HepG2 (cell line): Measurements from ENCODE around the gene RRAD. TPM values are rescaled to one million over a fixed set of nuclear protein-coding genes. Genes with fewer than 3 reads are reported as not detected.

Experiments
- CAMTA2 ChIP-seq: sonication (generic); formaldehyde crosslinking; IDR thresholded peaks from 2 replicates; pipeline ENCODE4 v1.4.0; 2020; ENCODE audit warnings: mild to moderate bottlenecking, missing genetic modification reagents, borderline replicate concordance
- CREB3 ChIP-seq: sonication (generic); formaldehyde crosslinking; IDR thresholded peaks from 2 replicates; pipeline ENCODE4 v1.5.0; 2020; ENCODE audit warnings: missing genetic modification reagents
- JARID2 ChIP-seq: sonication (generic); formaldehyde crosslinking; IDR thresholded peaks from 2 replicates; pipeline ENCODE4 v1.8.1; 2023; ENCODE audit warnings: missing genetic modification reagents, inconsistent platforms; ENCODE audit not compliant: insufficient replicate concordance
- MTA1 ChIP-seq: sonication (generic); formaldehyde crosslinking; IDR thresholded peaks from 2 replicates; pipeline ENCODE4 v1.4.0; 2020; ENCODE audit warnings: missing genetic modification reagents, mild to moderate bottlenecking, borderline replicate concordance
- MTERF4 ChIP-seq: sonication (generic); formaldehyde crosslinking; IDR thresholded peaks from 2 replicates; pipeline ENCODE4 v1.8.0; 2023; ENCODE audit warnings: mild to moderate bottlenecking, missing genetic modification reagents
- NFATC3 ChIP-seq: sonication (generic); formaldehyde crosslinking; IDR thresholded peaks from 2 replicates; pipeline ENCODE4 v1.5.1; 2020; ENCODE audit warnings: mild to moderate bottlenecking, missing genetic modification reagents
- NR2F1 ChIP-seq, 2 experiments: fragments of 450-650 bp in 1 of 2; formaldehyde crosslinking in 1 of 2; IDR thresholded peaks; 2 replicates each; pipeline versions ENCODE4 v1.5.0 to v1.6.1; 2016 to 2020; ENCODE audit warnings: mild to moderate bottlenecking in 1 of 2, missing compliant biosample characterization in 1 of 2, missing genetic modification reagents in 1 of 2, moderate library complexity in 1 of 2
- RFX3 ChIP-seq: IDR thresholded peaks from 2 replicates; pipeline ENCODE4 v1.6.1; 2016; ENCODE audit warnings: missing biosample characterization, missing genetic modification reagents
- SRSF4 ChIP-seq: fragments of 200-400 bp; formaldehyde crosslinking; IDR thresholded peaks from one replicate; pipeline ENCODE4 v1.6.1; 2018; ENCODE audit warnings: mild to moderate bottlenecking, low read depth, low read length, moderate library complexity; ENCODE audit not compliant: poor library complexity, severe bottlenecking
- TCF7 ChIP-seq: sonication (generic); IDR thresholded peaks from 2 replicates; pipeline ENCODE4 v1.6.1; 2016; ENCODE audit warnings: antibody characterized with exemption, low read depth
- TFE3 ChIP-seq: IDR thresholded peaks from 2 replicates; pipeline ENCODE4 v1.6.1; 2016
- ZBTB37 ChIP-seq: sonication (generic); formaldehyde crosslinking; IDR thresholded peaks from 2 replicates; pipeline ENCODE4 v1.4.0; 2020; ENCODE audit warnings: mild to moderate bottlenecking, missing genetic modification reagents
- ZFP37 ChIP-seq: sonication (generic); formaldehyde crosslinking; IDR thresholded peaks from 2 replicates; pipeline ENCODE4 v1.4.0; 2020; ENCODE audit warnings: missing genetic modification reagents, borderline replicate concordance
- ZNF180 ChIP-seq: sonication (generic); formaldehyde crosslinking; IDR thresholded peaks from 2 replicates; pipeline ENCODE4 v1.4.0; 2020; ENCODE audit warnings: low read depth, missing genetic modification reagents, borderline replicate concordance
- ZNF616 ChIP-seq: sonication (generic); formaldehyde crosslinking; IDR thresholded peaks from 2 replicates; pipeline ENCODE4 v1.5.0; 2020; ENCODE audit warnings: low read depth, mild to moderate bottlenecking, missing genetic modification reagents
- ZNF790 ChIP-seq: sonication (generic); formaldehyde crosslinking; IDR thresholded peaks from 2 replicates; pipeline ENCODE4 v1.8.0; 2022; ENCODE audit warnings: missing genetic modification reagents, mild to moderate bottlenecking, borderline replicate concordance
- polyA plus RNA-seq, 8 experiments: library from polyadenylated mRNA; depleted of rRNA in 3 of 8; stranded (reverse) in 7 of 8; unstranded in 1 of 8; fragments of >200 nt; fragmentation: Illumina TruSeq in 4 of 8; extraction: Trizol in 4 of 8; gene quantifications; 2 replicates each; pipeline versions ENCODE4 v1.2.1 to v1.2.3, GENCODE V29; 2011 to 2016; ENCODE audit warnings: low read depth in 4 of 8, missing spikeins in 1 of 8, mixed read lengths in 1 of 8; ENCODE audit not compliant: insufficient read depth in 1 of 8
- total RNA-seq, 5 experiments: library from RNA; depleted of rRNA; stranded (reverse); fragments of >200 nt; fragmentation: Illumina TruSeq; extraction: Trizol; gene quantifications; 2 replicates each; pipeline ENCODE4 v1.2.3, GENCODE V29; 2016; ENCODE audit warnings: low read depth in 1 of 5
- TF ChIP-seq, protein P1 (sequence below): sonication (generic); formaldehyde crosslinking; IDR thresholded peaks from 2 replicates; pipeline ENCODE4 v1.8.0; 2022; ENCODE audit warnings: low read depth, missing genetic modification reagents
- TF ChIP-seq, protein P2 (sequence below), 2 experiments: sonication (generic) in 1 of 2; formaldehyde crosslinking in 1 of 2; IDR thresholded peaks; 2 replicates each; pipeline versions ENCODE4 v1.4.0 to v1.6.1; 2016 to 2020; ENCODE audit warnings: borderline replicate concordance in 1 of 2, low read depth in 1 of 2, mild to moderate bottlenecking in 1 of 2, missing genetic modification reagents in 1 of 2

RRAD gene
- total and polyA plus RNA-seq, 2 of the 13 experiments (the other 11 are each of a cell fraction or from before 2014, with no cell fraction given) = 0.80 to 1.1 TPM

DNA sequence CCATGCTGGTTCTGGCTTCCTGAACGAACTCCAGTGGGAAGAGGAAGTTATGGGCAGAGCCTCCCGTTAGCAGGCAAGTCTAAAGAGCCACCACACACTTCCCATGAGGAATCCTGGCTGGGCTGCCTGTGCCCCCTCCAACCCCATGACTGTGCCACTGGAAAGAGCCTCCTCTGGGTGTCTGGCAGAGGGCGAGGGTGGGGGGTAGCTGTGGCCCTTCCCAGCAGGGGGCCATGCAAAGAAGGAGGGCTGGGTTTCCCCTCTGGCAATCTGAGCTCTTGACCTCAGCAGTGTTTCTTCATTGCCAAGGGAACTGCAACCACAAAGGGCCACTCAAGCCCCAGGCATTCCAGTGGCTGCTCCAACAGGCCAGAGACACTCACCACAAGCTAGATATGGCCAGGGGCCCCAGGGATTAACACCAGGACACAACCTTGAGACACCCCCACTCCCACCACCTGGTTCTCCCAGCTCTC, 1.7 kb upstream of the RRAD start (continued):
- TF ChIP-seq MTERF4 (CRISPR knock-in tag) (no peak), TCF7 (no peak), MTA1 (CRISPR knock-in tag) (no peak), NFATC3 (no peak), NR2F1 (CRISPR knock-in tag; IDR thresholded peaks at IDR 0.05) (0 out of 4 replicates have a peak, but pooled peaks of 1 of the 2 experiments have one; percentile 46), RFX3 (CRISPR knock-in tag) (peak; percentile 45; the same call in 1 of the 2 replicates), JARID2 (CRISPR knock-in tag) (no peak), ZNF790 (no peak), ZFP37 (no peak), ZNF180 (CRISPR knock-in tag) (no peak), TFE3 (no peak), ZNF616 (CRISPR knock-in tag) (no peak), CREB3 (CRISPR knock-in tag) (no peak), CAMTA2 (CRISPR knock-in tag) (no peak), SRSF4 (no peak), ZBTB37 (CRISPR knock-in tag) (peak; percentile 27; the same call in 1 of the 2 replicates)
- TF ChIP-seq, protein P1, sequence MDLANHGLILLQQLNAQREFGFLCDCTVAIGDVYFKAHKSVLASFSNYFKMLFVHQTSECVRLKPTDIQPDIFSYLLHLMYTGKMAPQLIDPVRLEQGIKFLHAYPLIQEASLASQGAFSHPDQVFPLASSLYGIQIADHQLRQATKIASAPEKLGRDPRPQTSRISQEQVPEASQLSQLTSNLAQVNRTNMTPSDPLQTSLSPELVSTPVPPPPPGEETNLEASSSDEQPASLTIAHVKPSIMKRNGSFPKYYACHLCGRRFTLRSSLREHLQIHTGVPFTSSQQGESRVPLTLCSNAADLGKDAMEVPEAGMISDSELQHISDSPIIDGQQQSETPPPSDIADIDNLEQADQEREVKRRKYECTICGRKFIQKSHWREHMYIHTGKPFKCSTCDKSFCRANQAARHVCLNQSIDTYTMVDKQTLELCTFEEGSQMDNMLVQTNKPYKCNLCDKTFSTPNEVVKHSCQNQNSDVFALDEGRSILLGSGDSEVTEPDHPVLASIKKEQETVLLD (CRISPR knock-in tag) = no peak
- TF ChIP-seq, protein P2, sequence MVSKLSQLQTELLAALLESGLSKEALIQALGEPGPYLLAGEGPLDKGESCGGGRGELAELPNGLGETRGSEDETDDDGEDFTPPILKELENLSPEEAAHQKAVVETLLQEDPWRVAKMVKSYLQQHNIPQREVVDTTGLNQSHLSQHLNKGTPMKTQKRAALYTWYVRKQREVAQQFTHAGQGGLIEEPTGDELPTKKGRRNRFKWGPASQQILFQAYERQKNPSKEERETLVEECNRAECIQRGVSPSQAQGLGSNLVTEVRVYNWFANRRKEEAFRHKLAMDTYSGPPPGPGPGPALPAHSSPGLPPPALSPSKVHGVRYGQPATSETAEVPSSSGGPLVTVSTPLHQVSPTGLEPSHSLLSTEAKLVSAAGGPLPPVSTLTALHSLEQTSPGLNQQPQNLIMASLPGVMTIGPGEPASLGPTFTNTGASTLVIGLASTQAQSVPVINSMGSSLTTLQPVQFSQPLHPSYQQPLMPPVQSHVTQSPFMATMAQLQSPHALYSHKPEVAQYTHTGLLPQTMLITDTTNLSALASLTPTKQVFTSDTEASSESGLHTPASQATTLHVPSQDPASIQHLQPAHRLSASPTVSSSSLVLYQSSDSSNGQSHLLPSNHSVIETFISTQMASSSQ (IDR thresholded peaks at IDR 0.05; ENCODE audit: low read depth) = no peak
- TF ChIP-seq, protein P2 (CRISPR knock-in tag; IDR thresholded peaks at IDR 0.05; ENCODE audit: borderline replicate concordance) = no peak
